HUES64 (cell line): Measurements from ENCODE around the gene DCTN4.

Experiments
- H3K27ac ChIP-seq: 2 replicates; pipeline ENCODE4 v1.7.0; 2013; ENCODE audit warnings: low read depth, low read length, inconsistent platforms
- H3K27me3 ChIP-seq: 2 replicates; pipeline ENCODE4 v1.6.1; 2013; ENCODE audit warnings: mild to moderate bottlenecking, low read length; ENCODE audit not compliant: insufficient read depth
- H3K36me3 ChIP-seq: 2 replicates; pipeline ENCODE4 v1.6.1; 2013; ENCODE audit warnings: mild to moderate bottlenecking, low read length; ENCODE audit not compliant: insufficient read depth
- H3K4me1 ChIP-seq: 2 replicates; pipeline ENCODE4 v1.6.1; 2013; ENCODE audit warnings: mild to moderate bottlenecking, low read length, moderate library complexity; ENCODE audit not compliant: insufficient read depth
- H3K4me3 ChIP-seq: 2 replicates; pipeline ENCODE4 v1.5.1; 2013; ENCODE audit warnings: mild to moderate bottlenecking, low read length, moderate library complexity
- H3K9ac ChIP-seq: 2 replicates; pipeline ENCODE4 v1.6.1; 2013; ENCODE audit warnings: mild to moderate bottlenecking, low read depth, low read length
- H3K9me3 ChIP-seq: 2 replicates; pipeline ENCODE4 v1.6.1; 2013; ENCODE audit warnings: low read depth, low read length; ENCODE audit not compliant: insufficient read depth
- WGBS: fragments of 150-250, 120-280 bp; methylation state at CpG from one replicate; pipeline ENCODE4 v1.1.7; 2013; ENCODE audit warnings: missing lambda C conversion rate; 5-methylcytosine and 5-hydroxymethylcytosine counted together

DCTN4 gene

DNA sequence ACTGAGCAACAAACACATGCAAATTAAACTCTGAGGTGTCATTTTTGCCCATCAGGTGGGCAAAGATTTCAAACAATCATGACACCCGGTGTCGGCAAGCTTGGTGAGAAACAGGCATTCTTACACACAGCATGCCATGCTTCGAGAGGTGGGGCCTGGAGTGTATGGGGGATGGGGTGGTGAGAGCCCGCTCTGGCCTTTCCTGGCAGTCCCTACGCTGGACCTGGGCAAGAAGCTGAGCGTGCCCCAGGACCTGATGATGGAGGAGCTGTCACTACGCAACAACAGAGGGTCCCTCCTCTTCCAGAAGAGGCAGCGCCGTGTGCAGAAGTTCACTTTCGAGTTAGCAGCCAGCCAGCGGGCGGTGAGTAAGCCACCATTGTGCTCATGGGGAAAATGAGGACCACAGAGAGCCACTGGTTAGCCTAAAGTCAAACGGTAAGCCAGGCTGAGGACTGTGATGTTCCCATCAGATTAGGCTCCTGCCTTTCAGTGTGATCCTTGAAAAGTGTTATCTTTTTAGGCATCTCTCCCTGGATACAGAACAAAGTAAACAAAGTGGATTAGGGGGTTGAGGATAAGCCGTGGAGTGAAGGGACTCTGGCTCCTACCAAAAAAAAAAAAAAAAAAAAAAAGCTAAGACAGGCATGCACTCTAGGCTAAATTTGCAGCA lies 88.4 kb downstream of the DCTN4 start:
- Histone ChIP-seq H3K27ac (peak overlapping the region; percentile 43; the same call in 1 of the 2 replicates), H3K4me3 (peak overlapping the region; percentile 91), H3K36me3 (peaks cover 5% of the 10 kb centered on the region; the same call in 1 of the 2 replicates), H3K9me3 (no peaks in the 10 kb centered on the region), H3K27me3 (peaks cover 13% of the 10 kb centered on the region; the same call in 1 of the 2 replicates), H3K9ac (no peak overlapping the region), H3K4me1 (peaks cover 28% of the 10 kb centered on the region)
- 64% methylated on average over 14 of the region's 14 CpGs for WGBS

- Histone ChIP-seq H3K4me3 (no peak overlapping the region), H3K27me3 (no peaks in the 10 kb centered on the region), H3K36me3 (peaks cover 5% of the 10 kb centered on the region; the same call in 1 of the 2 replicates), H3K27ac (no peak overlapping the region), H3K9ac (no peak overlapping the region), H3K9me3 (no peaks in the 10 kb centered on the region), H3K4me1 (peaks cover 15% of the 10 kb centered on the region)
- WGBS, result 92% methylated on average over 12 of the region's 12 CpGs
Measured at GRCh38 chr5:150665044-150665443, 93.8 kb downstream of the DCTN4 start.

GRCh38 chr5:150663936-150664335 lies 94.9 kb downstream of the DCTN4 start:
- 90% methylated on average over 3 of the region's 3 CpGs for WGBS
- Histone ChIP-seq H3K36me3 (peaks cover 5% of the 10 kb centered on the region; the same call in 1 of the 2 replicates), H3K27ac (no peak overlapping the region), H3K4me1 (peaks cover 13% of the 10 kb centered on the region), H3K9me3 (no peaks in the 10 kb centered on the region), H3K4me3 (no peak overlapping the region), H3K9ac (no peak overlapping the region), H3K27me3 (no peaks in the 10 kb centered on the region)

- Histone ChIP-seq H3K9ac (no peak overlapping the region), H3K27me3 (no peaks in the 10 kb centered on the region), H3K4me1 (peaks cover 13% of the 10 kb centered on the region), H3K9me3 (no peaks in the 10 kb centered on the region), H3K27ac (no peak overlapping the region), H3K4me3 (no peak overlapping the region), H3K36me3 (0 out of 2 replicates have a peak, but pooled peaks cover under 1% of the 10 kb centered on the region)
- 89% methylated on average over 3 of the region's 4 CpGs for WGBS
Measured at GRCh38 chr5:150662731-150663516, 95.9 kb downstream of the DCTN4 start.

DNA sequence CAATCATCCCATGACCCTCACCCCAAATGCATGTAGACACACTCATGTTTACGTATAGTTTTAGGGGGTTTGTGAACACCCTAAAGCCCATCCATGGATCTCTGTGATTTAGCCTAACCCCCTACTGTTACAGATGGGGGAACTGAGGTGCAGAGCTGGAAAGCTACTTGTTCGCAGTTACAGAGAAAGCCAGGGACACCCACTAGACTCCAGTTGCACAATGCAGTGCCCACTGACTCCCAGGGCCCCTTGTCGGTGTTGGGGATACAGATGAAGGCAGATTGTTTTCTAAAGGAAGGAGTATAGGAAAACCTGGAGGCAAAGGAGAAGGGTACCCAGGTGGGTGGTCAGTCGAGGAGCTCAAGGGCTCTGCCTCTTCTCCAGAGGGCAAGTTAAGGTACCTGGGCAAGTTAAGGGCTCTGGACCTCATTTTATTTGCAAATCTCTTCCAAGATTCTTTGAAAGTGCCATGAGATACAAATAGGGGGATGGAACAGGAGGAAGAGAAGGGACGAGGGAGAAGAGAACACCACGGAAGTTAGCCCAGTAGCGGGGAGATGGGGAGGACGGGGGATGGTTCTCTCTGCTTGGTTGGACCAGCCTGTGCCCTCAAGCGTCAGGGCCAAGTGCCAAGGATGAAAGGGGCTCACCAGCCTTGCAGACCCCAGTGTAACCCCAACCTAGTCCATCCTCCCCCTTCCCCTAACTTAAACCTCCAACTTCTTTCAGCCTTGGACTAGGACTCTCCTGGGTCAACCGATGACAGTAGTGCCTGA lies 96.8 kb downstream of the DCTN4 start:
- Histone ChIP-seq H3K9ac (no peak overlapping the region), H3K27me3 (0 out of 2 replicates have a peak, but pooled peaks cover 5% of the 10 kb centered on the region)
- 92% methylated on average over 10 of the region's 10 CpGs for WGBS

GRCh38 chr5:150661086-150661485 lies 97.7 kb downstream of the DCTN4 start, which contains the start of gene MYOZ3:
MYOZ3 (plus strand) TSS chr5:150661251; CDS start chr5:150662942, 1,691 bp downstream.
- Histone ChIP-seq H3K27me3 (0 out of 2 replicates have a peak, but pooled peaks cover 5% of the 10 kb centered on the region), H3K36me3 (no peaks in the 10 kb centered on the region), H3K9ac (no peak within 1 kb of the TSS), H3K27ac (no peak within 1 kb of the TSS), H3K9me3 (no peaks in the 10 kb centered on the region), H3K4me1 (peaks cover 13% of the 10 kb centered on the region), H3K4me3 (no peak within 1 kb of the TSS)
- WGBS, result 47% methylated on average over 7 of the region's 7 CpGs

More for the DNA sequence above, 96.8 kb downstream of the DCTN4 start:
- H3K9me3 ChIP-seq, result no peaks in the 10 kb centered on the region
- no peaks in the 10 kb centered on the region for H3K36me3 ChIP-seq
- H3K4me1 ChIP-seq, result peaks cover 13% of the 10 kb centered on the region
- H3K27ac ChIP-seq, result no peak overlapping the region
- H3K4me3 ChIP-seq, result no peak overlapping the region

DNA sequence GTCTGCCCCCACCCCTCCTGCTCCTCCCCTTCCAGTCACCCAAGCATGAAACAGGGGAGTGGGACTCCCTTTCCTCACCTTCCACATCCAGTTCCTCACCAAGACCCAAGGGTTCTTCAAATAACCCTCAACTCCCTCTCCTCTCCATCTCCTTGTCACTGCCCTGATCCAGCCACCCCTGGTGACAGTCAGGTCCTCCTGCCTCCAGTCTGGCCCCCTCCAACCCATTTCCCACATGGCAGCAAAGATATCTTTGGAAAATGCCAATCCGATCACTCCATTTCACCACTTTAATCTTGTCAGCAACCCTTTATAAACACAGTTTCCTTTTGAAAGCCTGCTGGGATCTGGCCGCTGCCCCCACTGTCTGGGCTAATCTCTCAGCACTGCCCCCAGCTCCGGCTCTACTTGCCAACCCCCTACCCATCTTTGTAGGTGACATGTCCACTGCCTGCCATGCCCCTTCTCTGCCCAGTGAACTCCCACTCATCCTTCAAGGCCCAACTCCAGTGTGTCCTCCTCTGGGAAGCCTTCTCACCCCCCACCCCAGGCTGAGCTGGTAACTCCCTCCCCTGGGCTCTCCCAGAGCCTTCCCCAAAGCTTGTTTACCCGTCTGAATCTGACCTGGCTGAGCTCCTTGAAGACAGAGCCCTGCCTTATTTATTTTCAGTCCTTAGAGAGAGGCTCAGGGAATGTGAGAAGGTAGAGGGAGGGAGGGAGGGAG lies 98.5 kb downstream of the DCTN4 start:
- no peaks in the 10 kb centered on the region for H3K36me3 ChIP-seq
- 58% methylated on average over 4 of the region's 4 CpGs for WGBS
- peaks cover 13% of the 10 kb centered on the region for H3K4me1 ChIP-seq
- H3K27ac ChIP-seq, result no peak overlapping the region
- no peaks in the 10 kb centered on the region for H3K9me3 ChIP-seq
- no peak overlapping the region for H3K4me3 ChIP-seq
- 0 out of 2 replicates have a peak, but pooled peaks cover 5% of the 10 kb centered on the region for H3K27me3 ChIP-seq
- H3K9ac ChIP-seq, result no peak overlapping the region

DNA sequence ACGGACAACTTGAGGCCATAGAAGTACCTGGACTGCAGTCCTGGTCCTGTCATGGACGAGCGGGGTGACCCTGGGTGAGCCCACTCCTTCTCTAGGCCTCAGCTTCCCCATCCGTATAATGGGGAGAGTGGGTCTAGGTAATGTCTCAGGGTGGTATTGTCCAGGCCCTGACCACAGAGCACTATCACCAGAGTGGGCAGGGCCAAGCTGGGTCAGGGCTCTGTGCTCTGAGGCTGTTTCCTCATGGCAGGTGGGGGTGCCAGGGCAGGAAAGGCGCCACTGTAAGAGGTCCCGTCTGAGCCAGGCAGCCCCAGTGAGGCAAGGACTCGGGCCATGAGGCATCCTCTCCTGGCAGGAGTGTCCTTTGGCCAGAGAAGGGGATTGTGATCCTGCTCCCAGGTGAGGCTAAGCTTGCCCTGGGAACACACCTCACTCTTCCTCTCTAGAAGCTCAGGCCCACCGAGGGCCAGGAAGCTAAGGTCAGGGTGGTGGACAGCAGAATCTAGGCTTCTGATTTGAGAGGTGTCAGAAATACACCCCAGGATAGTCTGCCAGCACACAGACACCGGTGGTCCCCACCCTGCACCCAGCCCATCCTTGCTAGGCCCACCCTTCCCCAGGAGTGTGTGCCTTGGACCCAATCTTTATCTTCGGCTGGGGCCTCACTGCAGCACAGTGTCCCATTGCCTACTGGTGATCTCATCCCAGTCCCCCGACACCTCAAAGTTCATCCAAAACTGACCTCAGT lies 99.3 kb downstream of the DCTN4 start:
- Histone ChIP-seq H3K9me3 (no peaks in the 10 kb centered on the region), H3K9ac (no peak overlapping the region), H3K27ac (no peak overlapping the region), H3K4me1 (peaks cover 13% of the 10 kb centered on the region), H3K36me3 (no peaks in the 10 kb centered on the region), H3K4me3 (no peak overlapping the region), H3K27me3 (0 out of 2 replicates have a peak, but pooled peaks cover 5% of the 10 kb centered on the region)
- WGBS, result 95% methylated on average over 11 of the region's 11 CpGs

DNA sequence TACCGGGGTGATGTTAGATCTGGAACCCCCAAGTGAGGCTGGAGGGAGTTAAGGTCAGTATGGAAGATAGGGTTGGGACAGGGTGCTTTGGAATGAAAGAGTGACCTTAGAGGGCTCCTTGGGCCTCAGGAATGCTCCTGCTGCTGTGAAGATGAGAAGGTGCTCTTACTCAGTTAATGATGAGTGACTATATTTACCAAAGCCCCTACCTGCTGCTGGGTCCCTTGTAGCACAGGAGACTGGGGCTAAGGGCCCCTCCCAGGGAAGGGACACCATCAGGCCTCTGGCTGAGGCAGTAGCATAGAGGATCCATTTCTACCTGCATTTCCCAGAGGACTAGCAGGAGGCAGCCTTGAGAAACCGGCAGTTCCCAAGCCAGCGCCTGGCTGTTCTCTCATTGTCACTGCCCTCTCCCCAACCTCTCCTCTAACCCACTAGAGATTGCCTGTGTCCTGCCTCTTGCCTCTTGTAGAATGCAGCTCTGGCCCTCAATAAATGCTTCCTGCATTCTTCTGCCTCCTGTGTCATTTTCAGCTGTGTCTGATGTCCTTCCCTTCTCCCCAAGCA lies 100.0 kb downstream of the DCTN4 start:
- H3K4me1 ChIP-seq, result peaks cover 13% of the 10 kb centered on the region
- H3K9me3 ChIP-seq, result no peaks in the 10 kb centered on the region
- 64% methylated on average over 3 of the region's 3 CpGs for WGBS
- H3K27ac ChIP-seq, result no peak overlapping the region
- H3K4me3 ChIP-seq, result no peak overlapping the region
- H3K27me3 ChIP-seq, result 0 out of 2 replicates have a peak, but pooled peaks cover 5% of the 10 kb centered on the region
- no peak overlapping the region for H3K9ac ChIP-seq
- H3K36me3 ChIP-seq, result no peaks in the 10 kb centered on the region
